Measurements from ENCODE around the gene SYT1. TPM values are rescaled to one million over a fixed set of nuclear protein-coding genes. Genes with fewer than 3 reads are reported as not detected.

The SYT1 gene
- total and polyA plus RNA-seq, 2 experiments from 2014 or later, result 48.7 to 51.7 TPM

GRCh38 chr12:79438480-79439174 lies 574.1 kb downstream of the SYT1 start:
- no peak overlapping the region for H3K27ac Mint-ChIP-seq
- DNase-seq (ENCODE audit: low spot score), result no peak
- TF ChIP-seq, protein P1, sequence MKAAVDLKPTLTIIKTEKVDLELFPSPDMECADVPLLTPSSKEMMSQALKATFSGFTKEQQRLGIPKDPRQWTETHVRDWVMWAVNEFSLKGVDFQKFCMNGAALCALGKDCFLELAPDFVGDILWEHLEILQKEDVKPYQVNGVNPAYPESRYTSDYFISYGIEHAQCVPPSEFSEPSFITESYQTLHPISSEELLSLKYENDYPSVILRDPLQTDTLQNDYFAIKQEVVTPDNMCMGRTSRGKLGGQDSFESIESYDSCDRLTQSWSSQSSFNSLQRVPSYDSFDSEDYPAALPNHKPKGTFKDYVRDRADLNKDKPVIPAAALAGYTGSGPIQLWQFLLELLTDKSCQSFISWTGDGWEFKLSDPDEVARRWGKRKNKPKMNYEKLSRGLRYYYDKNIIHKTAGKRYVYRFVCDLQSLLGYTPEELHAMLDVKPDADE (IDR thresholded peaks at IDR 0.05), result no peak
- TF ChIP-seq, protein P2, sequence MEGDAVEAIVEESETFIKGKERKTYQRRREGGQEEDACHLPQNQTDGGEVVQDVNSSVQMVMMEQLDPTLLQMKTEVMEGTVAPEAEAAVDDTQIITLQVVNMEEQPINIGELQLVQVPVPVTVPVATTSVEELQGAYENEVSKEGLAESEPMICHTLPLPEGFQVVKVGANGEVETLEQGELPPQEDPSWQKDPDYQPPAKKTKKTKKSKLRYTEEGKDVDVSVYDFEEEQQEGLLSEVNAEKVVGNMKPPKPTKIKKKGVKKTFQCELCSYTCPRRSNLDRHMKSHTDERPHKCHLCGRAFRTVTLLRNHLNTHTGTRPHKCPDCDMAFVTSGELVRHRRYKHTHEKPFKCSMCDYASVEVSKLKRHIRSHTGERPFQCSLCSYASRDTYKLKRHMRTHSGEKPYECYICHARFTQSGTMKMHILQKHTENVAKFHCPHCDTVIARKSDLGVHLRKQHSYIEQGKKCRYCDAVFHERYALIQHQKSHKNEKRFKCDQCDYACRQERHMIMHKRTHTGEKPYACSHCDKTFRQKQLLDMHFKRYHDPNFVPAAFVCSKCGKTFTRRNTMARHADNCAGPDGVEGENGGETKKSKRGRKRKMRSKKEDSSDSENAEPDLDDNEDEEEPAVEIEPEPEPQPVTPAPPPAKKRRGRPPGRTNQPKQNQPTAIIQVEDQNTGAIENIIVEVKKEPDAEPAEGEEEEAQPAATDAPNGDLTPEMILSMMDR (conservative IDR thresholded peaks at IDR 0.05; ENCODE audit: low read depth in 2 of 2), result no peak
- TF ChIP-seq, protein P3, sequence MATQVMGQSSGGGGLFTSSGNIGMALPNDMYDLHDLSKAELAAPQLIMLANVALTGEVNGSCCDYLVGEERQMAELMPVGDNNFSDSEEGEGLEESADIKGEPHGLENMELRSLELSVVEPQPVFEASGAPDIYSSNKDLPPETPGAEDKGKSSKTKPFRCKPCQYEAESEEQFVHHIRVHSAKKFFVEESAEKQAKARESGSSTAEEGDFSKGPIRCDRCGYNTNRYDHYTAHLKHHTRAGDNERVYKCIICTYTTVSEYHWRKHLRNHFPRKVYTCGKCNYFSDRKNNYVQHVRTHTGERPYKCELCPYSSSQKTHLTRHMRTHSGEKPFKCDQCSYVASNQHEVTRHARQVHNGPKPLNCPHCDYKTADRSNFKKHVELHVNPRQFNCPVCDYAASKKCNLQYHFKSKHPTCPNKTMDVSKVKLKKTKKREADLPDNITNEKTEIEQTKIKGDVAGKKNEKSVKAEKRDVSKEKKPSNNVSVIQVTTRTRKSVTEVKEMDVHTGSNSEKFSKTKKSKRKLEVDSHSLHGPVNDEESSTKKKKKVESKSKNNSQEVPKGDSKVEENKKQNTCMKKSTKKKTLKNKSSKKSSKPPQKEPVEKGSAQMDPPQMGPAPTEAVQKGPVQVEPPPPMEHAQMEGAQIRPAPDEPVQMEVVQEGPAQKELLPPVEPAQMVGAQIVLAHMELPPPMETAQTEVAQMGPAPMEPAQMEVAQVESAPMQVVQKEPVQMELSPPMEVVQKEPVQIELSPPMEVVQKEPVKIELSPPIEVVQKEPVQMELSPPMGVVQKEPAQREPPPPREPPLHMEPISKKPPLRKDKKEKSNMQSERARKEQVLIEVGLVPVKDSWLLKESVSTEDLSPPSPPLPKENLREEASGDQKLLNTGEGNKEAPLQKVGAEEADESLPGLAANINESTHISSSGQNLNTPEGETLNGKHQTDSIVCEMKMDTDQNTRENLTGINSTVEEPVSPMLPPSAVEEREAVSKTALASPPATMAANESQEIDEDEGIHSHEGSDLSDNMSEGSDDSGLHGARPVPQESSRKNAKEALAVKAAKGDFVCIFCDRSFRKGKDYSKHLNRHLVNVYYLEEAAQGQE (IDR thresholded peaks at IDR 0.05; ENCODE audit: unreplicated experiment), result no peak
- TF ChIP-seq STAT1 (IDR thresholded peaks at IDR 0.05; ENCODE audit: unreplicated experiment) (no peak), CREB1 (CRISPR knock-in tag; IDR thresholded peaks at IDR 0.05; ENCODE audit: low read depth) (no peak), EZH2 (IDR thresholded peaks at IDR 0.05; ENCODE audit: low read depth, unreplicated experiment) (no peak), POLR2AphosphoS5 (IDR thresholded peaks at IDR 0.05; ENCODE audit: low read depth) (no peak), JUNB (IDR thresholded peaks at IDR 0.05; ENCODE audit: unreplicated experiment) (no peak)
- H3K4me1 Mint-ChIP-seq, result peaks cover 12% of the 10 kb centered on the region
- no peak overlapping the region for H3K4me3 ChIP-seq
- H2AFZ ChIP-seq, result no peak overlapping the region
- no peak for ATAC-seq
- no peaks in the 10 kb centered on the region for H3K27me3 Mint-ChIP-seq (ENCODE audit: insufficient read depth, low read depth, poor library complexity)
- H3K36me3 Mint-ChIP-seq (ENCODE audit: low read depth), result no peaks in the 10 kb centered on the region
- H3K4me2 ChIP-seq, result no peak overlapping the region
- H3K4me3 Mint-ChIP-seq, result no peak overlapping the region
- no peaks in the 10 kb centered on the region for H4K20me1 ChIP-seq (replicated peaks; ENCODE audit: insufficient read depth)
- H3K27me3 ChIP-seq (ENCODE audit: insufficient read depth), result no peaks in the 10 kb centered on the region
- H3K9me2 ChIP-seq (ENCODE audit: insufficient read depth), result 0 out of 2 replicates have a peak, but pooled peaks cover 6% of the 10 kb centered on the region
- H3K4me1 ChIP-seq (ENCODE audit: insufficient read depth), result peaks cover 8% of the 10 kb centered on the region
- no peaks in the 10 kb centered on the region for H3F3A ChIP-seq (replicated peaks; ENCODE audit: low read depth)
- H3K79me2 ChIP-seq (replicated peaks; ENCODE audit: insufficient read depth), result no peaks in the 10 kb centered on the region
- no peaks in the 10 kb centered on the region for H3K36me3 ChIP-seq (ENCODE audit: insufficient read depth)
- no peak overlapping the region for H3K27ac ChIP-seq (ENCODE audit: low read depth)
- no peaks in the 10 kb centered on the region for H3K9me3 Mint-ChIP-seq
